GM12878 (cell line): Measurements from ENCODE around the gene RBM26. TPM values are rescaled to one million over a fixed set of nuclear protein-coding genes. Genes with fewer than 3 reads are reported as not detected.

ENCODE experiments used
- ATAC-seq: fragments of 200-7000 bp; cut with Tn5 transposase; 3 replicates; pipeline ENCODE4 v1.9.1; 2020; ENCODE audit warnings: mild to moderate bottlenecking, moderate library complexity
- BruUV-seq: library from RNA; stranded (reverse); fragments of 400-500 nt; replicated peaks from 2 replicates; lab custom pipeline; 2021; lab: Mats Ljungman, UMichigan
- CTCF ChIA-PET: fragments of 300-600 bp; sonication (Branson Sonifier 250); formaldehyde crosslinking; extraction: SDS; loops from one replicate; lab custom pipeline; 2021; ENCODE audit warnings: inconsistent platforms; lab: Yijun Ruan, JAX
- POLR2A ChIA-PET: fragments of 350-600 bp; formaldehyde crosslinking; extraction: SDS; loops from one replicate; lab custom pipeline; 2021; ENCODE audit warnings: inconsistent platforms; lab: Charles Lee
- RAD21 ChIA-PET: fragments of 300-600 bp; sonication (Branson Sonifier 250); formaldehyde crosslinking; loops from one replicate; lab custom pipeline; 2023; ENCODE audit warnings: antibody characterized with exemption; ENCODE audit not compliant: unreplicated experiment; lab: Charles Lee
- SMC1A ChIA-PET: fragments of 300-600 bp; sonication (Branson Sonifier 250); formaldehyde crosslinking; loops from one replicate; lab custom pipeline; 2023; ENCODE audit not compliant: unreplicated experiment, uncharacterized antibody; lab: Charles Lee
- DNase-seq: peaks from one replicate; pipeline ENCODE4 v3.0.0-alpha.2; 2011; ENCODE audit warnings: low read depth, low spot score
- FAIRE-seq: peaks from 3 replicates; lab custom pipeline; 2011; peaks lifted over from hg19 to GRCh38; lab: Jason Lieb, UNC
- H2AFZ ChIP-seq: 2 replicates; pipeline ENCODE4 v1.6.0; 2011; ENCODE audit warnings: low read depth, low read length, control low read depth; ENCODE audit not compliant: control insufficient read depth
- H3K27ac ChIP-seq: 2 replicates; pipeline ENCODE4 v1.5.1; 2011; ENCODE audit warnings: control low read depth; ENCODE audit not compliant: control insufficient read depth, insufficient read depth
- H3K27me3 ChIP-seq, 2 experiments: replicated peaks in 1 of 2; 2 replicates each; pipeline versions ENCODE4 v1.6.0 to v1.6.1; 2011; ENCODE audit warnings: low read length in 1 of 2; ENCODE audit not compliant: control insufficient read depth in 2 of 2, insufficient read depth in 2 of 2
- H3K36me3 ChIP-seq, 2 experiments: 2 replicates each; pipeline ENCODE4 v1.5.1; 2011; ENCODE audit warnings: low read length in 1 of 2; ENCODE audit not compliant: control insufficient read depth in 2 of 2, insufficient read depth in 2 of 2
- H3K4me1 ChIP-seq: 2 replicates; pipeline ENCODE4 v1.6.1; 2011; ENCODE audit warnings: mild to moderate bottlenecking, low read length, moderate library complexity, mixed read lengths; ENCODE audit not compliant: control insufficient read depth, insufficient read depth
- H3K4me2 ChIP-seq: 2 replicates; pipeline ENCODE4 v1.6.0; 2011; ENCODE audit warnings: control low read depth; ENCODE audit not compliant: control insufficient read depth, insufficient read depth
- H3K4me3 ChIP-seq: fragments of 200-600 bp; sonication (generic); 2 replicates; pipeline ENCODE4 v1.5.1; 2016
- H3K79me2 ChIP-seq: 2 replicates; pipeline ENCODE4 v1.6.0; 2011; ENCODE audit warnings: low read length; ENCODE audit not compliant: control insufficient read depth, insufficient read depth
- H3K9ac ChIP-seq: 2 replicates; pipeline ENCODE4 v1.8.0; 2011; ENCODE audit warnings: low read length, control low read depth, mixed read lengths; ENCODE audit not compliant: control insufficient read depth, insufficient read depth
- H3K9me3 ChIP-seq: replicated peaks from 3 replicates; pipeline ENCODE4 v1.5.1; 2011; ENCODE audit warnings: mild to moderate bottlenecking, low read length; ENCODE audit not compliant: control insufficient read depth, insufficient read depth
- H4K20me1 ChIP-seq: 2 replicates; pipeline ENCODE4 v1.6.0; 2011; ENCODE audit not compliant: control insufficient read depth, insufficient read depth
- EGR1 ChIP-seq, 2 experiments: IDR thresholded peaks; 1 replicate in 1 of 2; 2 replicates in 1 of 2; pipeline ENCODE4 v1.6.1; 2011 to 2012; ENCODE audit warnings: low read depth in 2 of 2, low read length in 2 of 2, borderline replicate concordance in 1 of 2, mild to moderate bottlenecking in 1 of 2, moderate library complexity in 1 of 2
- IKZF1 ChIP-seq: fragments of 450-650 bp; conservative IDR thresholded peaks from 2 replicates; pipeline ENCODE4 v1.6.1; 2017; ENCODE audit warnings: antibody characterized with exemption, mild to moderate bottlenecking
- IRF5 ChIP-seq: fragments of 450-650 bp; IDR thresholded peaks from 2 replicates; pipeline ENCODE4 v1.6.1; 2017; ENCODE audit warnings: borderline replicate concordance
- NRF1 ChIP-seq: conservative IDR thresholded peaks from 2 replicates; pipeline ENCODE4 v1.6.1; 2011; ENCODE audit warnings: mild to moderate bottlenecking, low read depth, low read length, improper control_type of control experiment
- POLR2A ChIP-seq: IDR thresholded peaks from 2 replicates; pipeline ENCODE4 v1.6.1; 2011; ENCODE audit warnings: low read depth, mild to moderate bottlenecking, low read length
- POLR2AphosphoS2 ChIP-seq: IDR thresholded peaks from 2 replicates; pipeline ENCODE4 v1.6.1; 2011; ENCODE audit warnings: low read depth, mild to moderate bottlenecking, low read length, improper control_type of control experiment, moderate library complexity
- SMAD1 ChIP-seq: fragments of 450-650 bp; IDR thresholded peaks from 2 replicates; pipeline ENCODE4 v1.6.1; 2018; ENCODE audit warnings: mild to moderate bottlenecking, low read depth; ENCODE audit not compliant: partially characterized antibody
- SRF ChIP-seq, 2 experiments: IDR thresholded peaks; 2 replicates each; pipeline ENCODE4 v1.6.1; 2011; ENCODE audit warnings: low read depth in 2 of 2, low read length in 2 of 2, mild to moderate bottlenecking in 1 of 2, moderate library complexity in 1 of 2
- STAT3 ChIP-seq: IDR thresholded peaks from 2 replicates; pipeline ENCODE4 v1.6.1; 2011; ENCODE audit warnings: low read depth, low read length, improper control_type of control experiment
- WGBS: methylation state at CpG from one replicate; pipeline ENCODE4 v1.1.6; 2016; ENCODE audit warnings: low lambda C conversion rate; ENCODE audit not compliant: insufficient replicate concordance, insufficient coverage; ENCODE audit errors: missing lambda C conversion rate; 5-methylcytosine and 5-hydroxymethylcytosine counted together
- in situ Hi-C: fragments of 300-500 bp; cut with MboI; formaldehyde crosslinking; loops from 9 replicates; pipeline ENCODE4 v1.14.3; 2018; ENCODE audit warnings: mixed read lengths
- intact Hi-C: fragments of 100-400 bp; cut with micrococcal nuclease; formaldehyde crosslinking; loops from one replicate; pipeline ENCODE4 v1.14.2; 2022; ENCODE audit not compliant: unreplicated experiment
- polyA plus RNA-seq, 11 experiments: library from polyadenylated mRNA; depleted of rRNA in 4 of 11; unstranded in 6 of 11; stranded (reverse) in 5 of 11; fragments of >200 nt; fragmentation: Nextera tagmentation in 4 of 11; fragmentation: Illumina TruSeq in 1 of 11; extraction: Ambion mirVana in 4 of 11; extraction: Trizol in 1 of 11; gene quantifications; 1 replicate in 1 of 11; 2 replicates in 10 of 11; pipeline versions ENCODE4 v1.2.1 to v1.2.3, GENCODE V29; 2011 to 2016; ENCODE audit warnings: inconsistent platforms in 2 of 11, missing spikeins in 2 of 11, low read depth in 1 of 11
- total RNA-seq, 4 experiments: library from RNA; depleted of rRNA in 3 of 4; stranded (reverse); fragments of >200 nt in 3 of 4; fragmentation: Illumina TruSeq in 1 of 4; extraction: Trizol in 1 of 4; gene quantifications; 2 replicates each; pipeline versions ENCODE4 v1.2.1 to v1.2.3, GENCODE V29; 2013 to 2021

Gene RBM26
- total and polyA plus RNA-seq, 10 of the 15 experiments (the other 5 are each of a cell fraction or from before 2014, with no cell fraction given), result 17.6 to 71.3 (median 38.9) TPM

GRCh38 chr13:79307866-79308298, 98.2 kb downstream of the RBM26 start:
- H3K4me2 ChIP-seq, result no peak overlapping the region
- CTCF ChIA-PET, result no interaction called here

DNA sequence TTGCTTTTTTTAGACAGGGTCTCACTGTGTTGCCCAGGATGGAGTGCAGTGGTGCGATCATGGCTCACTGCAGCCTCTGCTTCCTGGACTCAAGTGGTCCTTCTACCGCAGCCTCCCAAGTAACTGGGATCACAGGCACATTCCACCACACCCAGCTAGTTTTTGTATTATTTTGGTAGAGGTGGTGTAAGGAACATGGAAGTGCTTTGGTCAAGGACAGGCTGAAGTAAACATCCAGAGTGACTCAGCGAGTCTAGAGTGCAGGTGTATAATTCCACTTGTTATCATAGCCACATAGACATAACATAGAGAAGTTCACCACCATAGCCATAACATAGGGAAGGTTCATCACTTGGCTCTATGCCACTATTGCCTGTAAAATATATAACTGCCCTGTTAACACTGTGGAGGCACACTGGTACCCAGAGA, 98.6 kb downstream of the RBM26 start:
- peak; percentile 17; the same call in 2 of the 3 replicates for ATAC-seq
- Histone ChIP-seq H3K9ac (no peak overlapping the region), H3K4me2 (no peak overlapping the region), H3K79me2 (no peaks in the 10 kb centered on the region), H2AFZ (no peak overlapping the region), H3K36me3 (no peaks in the 10 kb centered on the region), H3K9me3 (no peaks in the 10 kb centered on the region), H3K27ac (no peak overlapping the region), H3K4me1 (no peaks in the 10 kb centered on the region), H3K27me3 (no peaks in the 10 kb centered on the region), H4K20me1 (no peaks in the 10 kb centered on the region), H3K4me3 (no peak overlapping the region)
- TF ChIP-seq STAT3 (no peak), IRF5 (no peak), SMAD1 (no peak), NRF1 (no peak), EGR1 (IDR thresholded peaks at IDR 0.05; ENCODE audit: borderline replicate concordance in 1 of 2, low read depth in 2 of 2, low read length in 2 of 2) (no peak), IKZF1 (no peak)
- intact Hi-C loops, result no loop called here
- in situ Hi-C loops, result no loop called here
- DNase-seq, result no peak
- FAIRE-seq, result no peak
- no TSS peak for BruUV-seq
- CTCF ChIA-PET, result no interaction called here
- RAD21 ChIA-PET, result no interaction called here
- POLR2A ChIA-PET, result no interaction called here
- 67% methylated on average over 3 of the region's 3 CpGs for WGBS
- SMC1A ChIA-PET, result interaction anchor here (0.6 to 1.4 kb wide), 2 partner anchors 73 to 80 kb away, joined by 3 to 5 read pairs; no protein-coding TSS in a partner anchor

More at GRCh38 chr13:79307866-79308298, 98.2 kb downstream of the RBM26 start:
- Histone ChIP-seq H3K27me3 (no peaks in the 10 kb centered on the region), H3K9me3 (no peaks in the 10 kb centered on the region), H3K27ac (no peak overlapping the region), H3K36me3 (no peaks in the 10 kb centered on the region), H3K79me2 (no peaks in the 10 kb centered on the region), H3K9ac (no peak overlapping the region), H3K4me3 (no peak overlapping the region), H2AFZ (no peak overlapping the region), H3K4me1 (no peaks in the 10 kb centered on the region), H4K20me1 (no peaks in the 10 kb centered on the region)
- RAD21 ChIA-PET, result no interaction called here
- in situ Hi-C loops, result no loop called here
- TF ChIP-seq POLR2A (0 out of 2 replicates have a peak, but pooled peaks have one; percentile 22), POLR2AphosphoS2 (peak; percentile 73; the same call in 1 of the 2 replicates), SRF (IDR thresholded peaks at IDR 0.05; ENCODE audit: low read depth in 2 of 2, low read length in 2 of 2) (no peak)
- SMC1A ChIA-PET, result interaction anchor here (0.6 to 1.4 kb wide), 3 partner anchors 73 to 83 kb away, joined by 3 to 5 read pairs (median 3); no protein-coding TSS in a partner anchor
- FAIRE-seq (no peak), ATAC-seq (peak; percentile 75), DNase-seq (no peak)
- POLR2A ChIA-PET, result no interaction called here
- WGBS, result 43% methylated on average over 8 of the region's 8 CpGs
- BruUV-seq, result no TSS peak
- intact Hi-C loops, result no loop called here
